Astrocyte (in vitro differentiated cells and primary cell): Measurements from ENCODE around the gene CTNND1. TPM values are rescaled to one million over a fixed set of nuclear protein-coding genes. Genes with fewer than 3 reads are reported as not detected.

Experiments used
- DNase-seq: peaks from one replicate; pipeline ENCODE4 v3.0.0-alpha.2; 2010; ENCODE audit warnings: low read depth
- FAIRE-seq: peaks from 2 replicates; lab custom pipeline; 2011; peaks lifted over from hg19 to GRCh38; lab: Jason Lieb, UNC
- H2AFZ ChIP-seq: 2 replicates; pipeline ENCODE4 v1.6.0; 2012; ENCODE audit warnings: low read depth, low read length, inconsistent platforms
- H3K27ac ChIP-seq: 2 replicates; pipeline ENCODE4 v1.5.1; 2011; ENCODE audit warnings: low read depth, low read length, inconsistent platforms
- H3K27me3 ChIP-seq: 2 replicates; pipeline ENCODE4 v1.6.0; 2011; ENCODE audit warnings: low read length, inconsistent platforms; ENCODE audit not compliant: insufficient read depth
- H3K36me3 ChIP-seq: 2 replicates; pipeline ENCODE4 v1.5.1; 2011; ENCODE audit warnings: low read length, inconsistent platforms; ENCODE audit not compliant: insufficient read depth
- H3K4me1 ChIP-seq: 2 replicates; pipeline ENCODE4 v1.5.1; 2011; ENCODE audit warnings: low read length, inconsistent platforms; ENCODE audit not compliant: insufficient read depth
- H3K4me2 ChIP-seq: 2 replicates; pipeline ENCODE4 v1.6.0; 2012; ENCODE audit warnings: low read length, inconsistent platforms
- H3K4me3 ChIP-seq: 2 replicates; pipeline ENCODE4 v1.5.1; 2011; ENCODE audit warnings: low read depth, mild to moderate bottlenecking, low read length, inconsistent platforms; ENCODE audit not compliant: insufficient read depth
- H3K79me2 ChIP-seq: 2 replicates; pipeline ENCODE4 v1.6.0; 2012; ENCODE audit warnings: mild to moderate bottlenecking, low read length, inconsistent platforms; ENCODE audit not compliant: insufficient read depth
- H3K9ac ChIP-seq: 2 replicates; pipeline ENCODE4 v1.6.0; 2012; ENCODE audit warnings: mild to moderate bottlenecking, low read length, inconsistent platforms
- H3K9me3 ChIP-seq: 2 replicates; pipeline ENCODE4 v1.5.1; 2012; ENCODE audit warnings: low read depth, mild to moderate bottlenecking, low read length, inconsistent platforms; ENCODE audit not compliant: insufficient read depth
- H4K20me1 ChIP-seq: 2 replicates; pipeline ENCODE4 v1.6.0; 2012; ENCODE audit warnings: low read length, inconsistent platforms; ENCODE audit not compliant: insufficient read depth
- H3K27ac Mint-ChIP-seq: one replicate; pipeline ENCODE4 v1.8.0; 2021; ENCODE audit warnings: mild to moderate bottlenecking, mixed read lengths; ENCODE audit not compliant: unreplicated experiment
- H3K27me3 Mint-ChIP-seq: one replicate; pipeline ENCODE4 v1.8.0; 2021; ENCODE audit warnings: low read depth, mixed read lengths; ENCODE audit not compliant: unreplicated experiment
- H3K36me3 Mint-ChIP-seq: one replicate; pipeline ENCODE4 v1.8.0; 2021; ENCODE audit warnings: low read depth, mixed read lengths; ENCODE audit not compliant: unreplicated experiment
- H3K4me1 Mint-ChIP-seq: one replicate; pipeline ENCODE4 v1.8.0; 2021; ENCODE audit warnings: low read depth, mixed read lengths; ENCODE audit not compliant: unreplicated experiment
- H3K4me3 Mint-ChIP-seq: one replicate; pipeline ENCODE4 v1.8.0; 2021; ENCODE audit warnings: mild to moderate bottlenecking, moderate library complexity, mixed read lengths; ENCODE audit not compliant: unreplicated experiment
- H3K9me3 Mint-ChIP-seq: one replicate; pipeline ENCODE4 v1.8.0; 2021; ENCODE audit warnings: mild to moderate bottlenecking, mixed read lengths; ENCODE audit not compliant: unreplicated experiment
- EZH2 ChIP-seq: IDR thresholded peaks from 2 replicates; pipeline ENCODE4 v1.6.1; 2012; ENCODE audit warnings: mild to moderate bottlenecking, low read length, inconsistent platforms; ENCODE audit not compliant: insufficient read depth
- total RNA-seq: library from RNA; stranded (reverse); gene quantifications from 2 replicates; pipeline ENCODE4 v1.2.1, GENCODE V29; 2021
- TF ChIP-seq, protein P1 (sequence below): IDR thresholded peaks from 2 replicates; pipeline ENCODE4 v1.5.1; 2011; ENCODE audit warnings: low read depth, mild to moderate bottlenecking, inconsistent platforms, low read length, moderate library complexity; ENCODE audit not compliant: insufficient read depth

The CTNND1 gene
- total RNA-seq, 1 donor from 2014 or later: 235 TPM

DNA sequence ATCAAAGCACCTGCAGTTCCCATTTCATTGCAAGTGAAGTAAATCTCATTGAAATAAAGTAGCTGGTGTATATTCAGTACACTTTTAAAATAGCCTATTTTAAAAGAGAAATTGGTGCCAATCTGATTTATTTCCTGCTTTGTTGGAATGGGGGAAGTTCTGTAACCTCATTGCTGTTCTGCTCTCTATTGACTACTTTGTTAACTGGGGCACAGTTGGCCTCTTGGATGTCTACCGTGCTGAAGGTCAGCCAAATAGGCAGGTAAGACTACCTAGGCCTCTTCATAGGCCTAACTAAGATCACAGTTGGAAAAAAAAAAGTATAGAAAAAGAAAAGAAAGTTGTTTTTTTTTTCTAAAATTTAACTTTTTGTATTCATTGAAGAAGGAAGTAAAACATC lies 9.2 kb downstream of the CTNND1 start:
- no peak overlapping the region for H3K4me3 Mint-ChIP-seq
- H4K20me1 ChIP-seq: peaks cover 91% of the 10 kb centered on the region
- no peak overlapping the region for H3K9ac ChIP-seq
- peak overlapping the region; percentile 8 for H3K27ac Mint-ChIP-seq
- H3K4me1 ChIP-seq: peaks cover 13% of the 10 kb centered on the region
- TF ChIP-seq, protein P1, sequence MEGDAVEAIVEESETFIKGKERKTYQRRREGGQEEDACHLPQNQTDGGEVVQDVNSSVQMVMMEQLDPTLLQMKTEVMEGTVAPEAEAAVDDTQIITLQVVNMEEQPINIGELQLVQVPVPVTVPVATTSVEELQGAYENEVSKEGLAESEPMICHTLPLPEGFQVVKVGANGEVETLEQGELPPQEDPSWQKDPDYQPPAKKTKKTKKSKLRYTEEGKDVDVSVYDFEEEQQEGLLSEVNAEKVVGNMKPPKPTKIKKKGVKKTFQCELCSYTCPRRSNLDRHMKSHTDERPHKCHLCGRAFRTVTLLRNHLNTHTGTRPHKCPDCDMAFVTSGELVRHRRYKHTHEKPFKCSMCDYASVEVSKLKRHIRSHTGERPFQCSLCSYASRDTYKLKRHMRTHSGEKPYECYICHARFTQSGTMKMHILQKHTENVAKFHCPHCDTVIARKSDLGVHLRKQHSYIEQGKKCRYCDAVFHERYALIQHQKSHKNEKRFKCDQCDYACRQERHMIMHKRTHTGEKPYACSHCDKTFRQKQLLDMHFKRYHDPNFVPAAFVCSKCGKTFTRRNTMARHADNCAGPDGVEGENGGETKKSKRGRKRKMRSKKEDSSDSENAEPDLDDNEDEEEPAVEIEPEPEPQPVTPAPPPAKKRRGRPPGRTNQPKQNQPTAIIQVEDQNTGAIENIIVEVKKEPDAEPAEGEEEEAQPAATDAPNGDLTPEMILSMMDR: no peak
- TF ChIP-seq EZH2: no peak
- no peak overlapping the region for H3K4me2 ChIP-seq
- DNase-seq (no peak), FAIRE-seq (no peak)
- H3K4me3 ChIP-seq: no peak overlapping the region
- H3K27ac ChIP-seq: no peak overlapping the region
- no peaks in the 10 kb centered on the region for H3K9me3 Mint-ChIP-seq
- H3K36me3 ChIP-seq: no peaks in the 10 kb centered on the region
- H3K36me3 Mint-ChIP-seq: peaks cover 27% of the 10 kb centered on the region
- H3K9me3 ChIP-seq: no peaks in the 10 kb centered on the region
- no peaks in the 10 kb centered on the region for H3K27me3 ChIP-seq
- H2AFZ ChIP-seq: no peak overlapping the region
- no peaks in the 10 kb centered on the region for H3K27me3 Mint-ChIP-seq
- H3K79me2 ChIP-seq: peaks cover 98% of the 10 kb centered on the region
- peaks cover 49% of the 10 kb centered on the region for H3K4me1 Mint-ChIP-seq

DNA sequence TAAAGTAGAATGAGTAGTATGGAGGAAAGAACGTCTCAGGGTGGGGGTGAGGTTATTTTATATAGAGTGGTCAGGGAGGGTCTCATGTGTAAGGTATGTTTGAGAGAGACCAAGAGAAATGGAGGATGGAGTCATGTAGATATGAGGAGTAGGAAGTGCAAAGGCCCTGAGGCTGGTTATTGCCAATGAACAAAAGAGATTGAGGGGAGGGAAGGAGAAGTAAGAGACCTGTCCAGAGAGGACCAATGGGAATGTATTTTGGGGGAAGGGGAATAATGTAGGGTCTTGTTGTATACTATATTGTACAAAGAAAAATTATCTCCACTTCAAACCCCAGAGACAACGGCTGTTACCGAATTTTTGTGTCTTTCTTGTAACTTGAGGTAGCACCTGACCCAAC lies 9.8 kb downstream of the CTNND1 start:
- Mint-ChIP-seq H3K27ac (no peak overlapping the region), H3K36me3 (peaks cover 25% of the 10 kb centered on the region), H3K27me3 (no peaks in the 10 kb centered on the region), H3K4me3 (peak overlapping the region; percentile 15), H3K9me3 (no peaks in the 10 kb centered on the region), H3K4me1 (peaks cover 51% of the 10 kb centered on the region)
- Histone ChIP-seq H3K36me3 (no peaks in the 10 kb centered on the region), H3K9ac (no peak overlapping the region), H3K4me3 (no peak overlapping the region), H2AFZ (no peak overlapping the region), H3K4me2 (no peak overlapping the region), H3K27me3 (no peaks in the 10 kb centered on the region), H3K79me2 (peaks cover 98% of the 10 kb centered on the region), H3K27ac (no peak overlapping the region), H4K20me1 (peaks cover 91% of the 10 kb centered on the region), H3K9me3 (no peaks in the 10 kb centered on the region), H3K4me1 (peaks cover 18% of the 10 kb centered on the region)
- FAIRE-seq (no peak), DNase-seq (no peak)
- no peak for TF ChIP-seq EZH2
- TF ChIP-seq, protein P1: no peak

DNA sequence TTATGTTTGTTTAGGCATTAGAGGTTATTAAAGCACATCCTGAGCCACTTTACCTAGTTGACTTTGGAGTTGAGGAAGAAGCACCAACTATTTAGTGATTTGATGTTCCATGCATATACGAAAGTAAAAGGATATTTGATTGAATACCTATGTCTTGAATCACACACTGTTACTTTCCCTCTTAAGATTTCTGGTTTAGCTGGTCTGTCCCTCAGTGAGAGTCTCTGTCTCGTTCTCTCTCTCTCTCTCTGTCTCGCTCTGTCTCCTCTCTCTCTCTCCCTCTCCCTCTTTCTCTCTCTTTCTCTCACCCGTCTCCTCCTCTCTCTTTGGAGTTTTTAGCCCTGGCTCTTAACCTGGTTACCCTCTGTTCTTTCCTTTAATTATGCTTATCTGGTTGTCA lies 11.0 kb downstream of the CTNND1 start:
- peak; percentile 57 for DNase-seq

More for the DNA sequence above, 11.0 kb downstream of the CTNND1 start:
- H3K27ac Mint-ChIP-seq: peak overlapping the region; percentile 93
- TF ChIP-seq, protein P1: no peak
- no peak for TF ChIP-seq EZH2
- Histone ChIP-seq H3K27ac (no peak overlapping the region), H3K9me3 (no peaks in the 10 kb centered on the region), H3K4me2 (peak overlapping the region; percentile 59), H3K9ac (no peak overlapping the region), H4K20me1 (peaks cover 91% of the 10 kb centered on the region), H3K36me3 (no peaks in the 10 kb centered on the region), H3K79me2 (peaks cover 98% of the 10 kb centered on the region), H3K4me3 (no peak overlapping the region), H3K27me3 (no peaks in the 10 kb centered on the region), H2AFZ (no peak overlapping the region), H3K4me1 (peaks cover 30% of the 10 kb centered on the region)
- peak overlapping the region; percentile 58 for H3K4me3 Mint-ChIP-seq
- peaks cover 58% of the 10 kb centered on the region for H3K4me1 Mint-ChIP-seq
- no peaks in the 10 kb centered on the region for H3K9me3 Mint-ChIP-seq
- no peak for FAIRE-seq
- peaks cover 20% of the 10 kb centered on the region for H3K36me3 Mint-ChIP-seq
- no peaks in the 10 kb centered on the region for H3K27me3 Mint-ChIP-seq
